ENCODE measurements around the gene MTSS2. TPM values are rescaled to one million over a fixed set of nuclear protein-coding genes. Genes with fewer than 3 reads are reported as not detected.
"Not testable (repeated sequence)": the region's sequence is repeated elsewhere in the genome, so short reads cannot be mapped to it uniquely, and the experiment has no call there.

The MTSS2 gene
- total and polyA plus RNA-seq, 2 experiments from 2014 or later, result 12.4 to 82.3 TPM

DNA sequence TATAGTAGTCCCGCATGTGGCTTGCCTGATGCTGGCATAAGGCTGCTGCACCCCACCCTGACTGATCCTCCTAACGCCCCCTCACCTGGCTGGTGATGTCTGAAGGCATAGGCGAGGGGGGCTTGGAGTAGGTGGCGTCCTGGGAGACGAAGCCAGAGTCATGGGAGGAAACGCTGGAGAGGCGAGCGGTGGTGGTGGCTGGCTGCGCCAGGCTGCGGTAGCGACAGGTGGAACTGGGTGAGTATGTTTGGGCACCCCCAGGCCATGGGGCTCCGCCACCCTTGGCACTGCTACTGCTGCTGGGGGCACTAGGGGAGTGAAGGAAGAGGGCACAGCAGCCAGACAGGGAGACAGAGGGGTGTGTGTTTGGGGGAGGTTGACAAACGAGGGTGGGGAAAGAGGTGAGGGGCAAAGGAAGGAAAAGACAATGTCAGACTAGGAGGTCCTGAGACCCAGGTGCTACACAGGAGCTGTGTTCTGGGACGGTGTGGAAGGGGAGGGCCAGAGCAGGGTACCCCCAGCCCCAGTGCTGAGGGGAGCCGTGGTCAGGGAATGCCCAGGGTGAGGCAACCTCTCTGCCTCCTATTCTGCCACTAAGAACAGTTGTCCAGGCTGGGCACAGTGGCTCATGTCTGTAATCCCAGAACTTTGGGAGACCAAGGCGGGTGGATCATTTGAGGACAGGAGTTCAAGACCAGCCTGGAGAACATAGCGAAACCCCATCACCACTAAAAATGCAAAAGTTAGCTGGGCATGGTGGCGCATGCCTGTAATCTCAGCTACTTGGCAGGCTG, 11.4 kb downstream of the MTSS2 start:
- H3K36me3 ChIP-seq, result peaks cover 68% of the 10 kb centered on the region
- no peak for DNase-seq (ENCODE audit: low read depth in 1 of 2, low spot score in 1 of 2)
- no peak overlapping the region for H3K4me3 ChIP-seq
- H3K27me3 ChIP-seq, result no peaks in the 10 kb centered on the region
- H3K4me1 ChIP-seq (ENCODE audit: low read depth), result no peaks in the 10 kb centered on the region
- H3K9me3 ChIP-seq (ENCODE audit: low read depth), result no peaks in the 10 kb centered on the region
- no peak for TF ChIP-seq CTCF (IDR thresholded peaks at IDR 0.05; ENCODE audit: low read depth, low read length)
- no peak overlapping the region for H3K27ac ChIP-seq

DNA sequence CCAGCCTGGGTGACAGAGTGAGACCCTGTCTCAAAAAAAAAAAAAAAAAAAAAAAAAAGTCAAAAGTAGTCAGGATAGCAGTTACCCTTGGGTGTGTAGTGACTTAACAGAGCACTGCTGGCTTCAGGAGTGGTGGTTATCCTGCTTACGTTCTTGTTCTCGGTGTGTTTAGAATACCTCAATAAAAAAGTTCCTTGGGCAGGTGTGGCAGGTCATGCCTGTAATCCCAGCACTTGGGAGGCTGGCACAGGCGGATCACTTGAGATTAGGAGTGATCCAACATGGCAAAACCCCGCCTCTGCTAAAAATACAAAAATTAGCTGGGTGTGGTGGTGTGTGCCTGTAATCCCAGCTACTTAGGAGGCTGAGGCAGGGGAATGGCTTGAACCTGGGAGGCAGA, 14.9 kb downstream of the MTSS2 start:
- not testable (repeated sequence) for H3K4me3 ChIP-seq; H3K27me3 ChIP-seq; DNase-seq (ENCODE audit: low read depth in 1 of 2, low spot score in 1 of 2); H3K27ac ChIP-seq; H3K4me1 ChIP-seq (ENCODE audit: low read depth); H3K9me3 ChIP-seq (ENCODE audit: low read depth)
- H3K36me3 ChIP-seq, result peaks cover 65% of the 10 kb centered on the region

GRCh38 chr16:70670175-70670574, 15.7 kb downstream of the MTSS2 start:
- Histone ChIP-seq H3K9me3 (ENCODE audit: low read depth) (no peaks in the 10 kb centered on the region), H3K27ac (no peak overlapping the region), H3K36me3 (peaks cover 64% of the 10 kb centered on the region), H3K4me3 (no peak overlapping the region), H3K4me1 (ENCODE audit: low read depth) (no peaks in the 10 kb centered on the region), H3K27me3 (no peaks in the 10 kb centered on the region)
- TF ChIP-seq CTCF (IDR thresholded peaks at IDR 0.05; ENCODE audit: low read depth, low read length), result no peak
- no peak for DNase-seq (ENCODE audit: low read depth in 1 of 2, low spot score in 1 of 2)

- DNase-seq (ENCODE audit: low read depth in 1 of 2, low spot score in 1 of 2), result no peak
- Histone ChIP-seq H3K9me3 (ENCODE audit: low read depth) (no peaks in the 10 kb centered on the region), H3K27ac (no peak overlapping the region), H3K4me3 (no peak overlapping the region), H3K27me3 (no peaks in the 10 kb centered on the region), H3K4me1 (ENCODE audit: low read depth) (no peaks in the 10 kb centered on the region), H3K36me3 (peaks cover 50% of the 10 kb centered on the region)
- no peak for TF ChIP-seq CTCF (IDR thresholded peaks at IDR 0.05; ENCODE audit: low read depth, low read length)
Measured at GRCh38 chr16:70665806-70666735, 19.8 kb downstream of the MTSS2 start.

GRCh38 chr16:70665113-70665694, 20.6 kb downstream of the MTSS2 start:
- DNase-seq (ENCODE audit: low read depth in 1 of 2, low spot score in 1 of 2), result no peak
- Histone ChIP-seq H3K27me3 (no peaks in the 10 kb centered on the region), H3K27ac (no peak overlapping the region), H3K9me3 (ENCODE audit: low read depth) (no peaks in the 10 kb centered on the region), H3K4me3 (no peak overlapping the region), H3K36me3 (peaks cover 46% of the 10 kb centered on the region), H3K4me1 (ENCODE audit: low read depth) (no peaks in the 10 kb centered on the region)
- no peak for TF ChIP-seq CTCF (IDR thresholded peaks at IDR 0.05; ENCODE audit: low read depth, low read length)

Measured in cardiac muscle cell (in vitro differentiated cells and primary cell).